Esophagus (tissue), 2 donors: ENCODE measurements around the gene ANTXR2. TPM values are rescaled to one million over a fixed set of nuclear protein-coding genes. Genes with fewer than 3 reads are reported as not detected.
"Not testable (repeated sequence)": the region's sequence is repeated elsewhere in the genome, so short reads cannot be mapped to it uniquely, and the experiment has no call there.

ENCODE experiments used
- H3K27ac ChIP-seq, 2 donors: one replicate each; pipeline ENCODE4 v1.5.1; 2013; ENCODE audit warnings: low read depth in 2 of 2, mild to moderate bottlenecking in 2 of 2, inconsistent platforms in 1 of 2, low read length in 1 of 2, moderate library complexity in 1 of 2
- H3K27me3 ChIP-seq, 2 donors: one replicate each; pipeline ENCODE4 v1.6.1; 2013; ENCODE audit warnings: low read length in 2 of 2, control low read depth in 1 of 2, mild to moderate bottlenecking in 1 of 2; ENCODE audit not compliant: insufficient read depth in 2 of 2, control insufficient read depth in 1 of 2
- H3K36me3 ChIP-seq, 2 donors: one replicate each; pipeline ENCODE4 v1.6.1; 2013; ENCODE audit warnings: low read length in 1 of 2; ENCODE audit not compliant: control insufficient read depth in 2 of 2, insufficient read depth in 2 of 2
- H3K4me1 ChIP-seq, 2 donors: one replicate each; pipeline ENCODE4 v1.6.1; 2013; ENCODE audit warnings: low read length in 1 of 2; ENCODE audit not compliant: control insufficient read depth in 2 of 2, insufficient read depth in 2 of 2
- H3K4me3 ChIP-seq, 2 donors: one replicate each; pipeline ENCODE4 v1.5.1; 2013; ENCODE audit warnings: low read length in 2 of 2, mild to moderate bottlenecking in 2 of 2, low read depth in 1 of 2, moderate library complexity in 1 of 2
- H3K9me3 ChIP-seq, 2 donors: one replicate each; pipeline ENCODE4 v1.6.1; 2013; ENCODE audit warnings: mild to moderate bottlenecking in 2 of 2, low read depth in 1 of 2, low read length in 1 of 2, moderate library complexity in 1 of 2; ENCODE audit not compliant: control insufficient read depth in 2 of 2, insufficient read depth in 1 of 2
- WGBS, 2 donors: extraction: QIAGEN DNeasy Blood & Tissue Kit; methylation state at CpG; one replicate each; pipeline ENCODE4 v1.1.7; 2013; 5-methylcytosine and 5-hydroxymethylcytosine counted together
- polyA plus RNA-seq, 2 donors: library from polyadenylated mRNA; stranded (reverse); fragments of 200-250 nt; gene quantifications; one replicate each; pipeline ENCODE4 v1.2.3, GENCODE V29; 2013
- donor health status: healthy with polysubstance abuse.
- donor health status: Bipolar disorder and iron deficiency.

Gene ANTXR2
- polyA plus RNA-seq: 1 to 10 TPM; 4.0 to 9.6 TPM

GRCh38 chr4:80072744-80073472, at the start of gene ANTXR2:
Gene ANTXR2, minus strand, starts transcription at chr4:80073229. Its CDS starts 669 bp downstream, at chr4:80072560.
- Histone ChIP-seq H3K9me3 (no peaks in the 10 kb centered on the region), H3K4me1 (no peaks in the 10 kb centered on the region), H3K36me3 (no peaks in the 10 kb centered on the region), H3K27ac (peak within 1 kb of the TSS; percentile 91), H3K4me3 (peak within 1 kb of the TSS; percentile 71 to 84), H3K27me3 (no peaks in the 10 kb centered on the region)
- 1% methylated on average over 37 to 52 of the region's 52 CpGs for WGBS, 2 donors

GRCh38 chr4:80121815-80122214, 48.8 kb upstream of the ANTXR2 start:
- H3K27me3 ChIP-seq, H3K4me1 ChIP-seq, H3K36me3 ChIP-seq, H3K4me3 ChIP-seq, H3K9me3 ChIP-seq, H3K27ac ChIP-seq: not testable (repeated sequence)
- 91 to 95% methylated on average over 3 of the region's 3 CpGs for whole genome bisulfite sequencing, 2 donors

- not testable (repeated sequence) for H3K4me3 ChIP-seq, H3K36me3 ChIP-seq, H3K27ac ChIP-seq, H3K4me1 ChIP-seq, H3K9me3 ChIP-seq, H3K27me3 ChIP-seq
- WGBS, 2 donors: 75 to 83% methylated on average over 3 of the region's 3 CpGs
These were observed 46.6 kb upstream of the ANTXR2 start for GRCh38 chr4:80119620-80120019.

GRCh38 chr4:80116516-80116915, 43.5 kb upstream of the ANTXR2 start:
- Histone ChIP-seq H3K36me3 (no peaks in the 10 kb centered on the region), H3K9me3 (no peaks in the 10 kb centered on the region), H3K27me3 (no peaks in the 10 kb centered on the region), H3K27ac (no peak overlapping the region), H3K4me3 (no peak overlapping the region), H3K4me1 (no peaks in the 10 kb centered on the region)
- 48 to 60% methylated on average over 1 of the region's 1 CpG for WGBS, 2 donors

GRCh38 chr4:80115368-80116181, 42.5 kb upstream of the ANTXR2 start:
- Histone ChIP-seq H3K9me3 (no peaks in the 10 kb centered on the region), H3K36me3 (no peaks in the 10 kb centered on the region), H3K27me3 (no peaks in the 10 kb centered on the region), H3K4me1 (no peaks in the 10 kb centered on the region), H3K4me3 (no peak overlapping the region), H3K27ac (no peak overlapping the region)
- 95 to 97% methylated on average over 8 of the region's 8 CpGs for WGBS, 2 donors

GRCh38 chr4:80114732-80115265, 41.8 kb upstream of the ANTXR2 start:
- no peaks in the 10 kb centered on the region for H3K27me3 ChIP-seq
- no peaks in the 10 kb centered on the region for H3K36me3 ChIP-seq
- no peaks in the 10 kb centered on the region for H3K9me3 ChIP-seq
- H3K27ac ChIP-seq: no peak overlapping the region
- H3K4me3 ChIP-seq: no peak overlapping the region
- no peaks in the 10 kb centered on the region for H3K4me1 ChIP-seq

GRCh38 chr4:80113615-80114014, 40.6 kb upstream of the ANTXR2 start:
- Histone ChIP-seq H3K4me1 (no peaks in the 10 kb centered on the region), H3K4me3 (no peak overlapping the region), H3K27ac (no peak overlapping the region), H3K27me3 (no peaks in the 10 kb centered on the region), H3K36me3 (no peaks in the 10 kb centered on the region), H3K9me3 (no peaks in the 10 kb centered on the region)
- WGBS, 2 donors: 92 to 94% methylated on average over 3 of the region's 3 CpGs

GRCh38 chr4:80112236-80112635, 39.2 kb upstream of the ANTXR2 start:
- Histone ChIP-seq H3K4me1 (no peaks in the 10 kb centered on the region), H3K36me3 (no peaks in the 10 kb centered on the region), H3K4me3 (no peak overlapping the region), H3K9me3 (no peaks in the 10 kb centered on the region), H3K27ac (no peak overlapping the region), H3K27me3 (no peaks in the 10 kb centered on the region)
- WGBS, 2 donors: 63 to 80% methylated on average over 3 of the region's 3 CpGs

- no peak overlapping the region for H3K4me3 ChIP-seq
- H3K27ac ChIP-seq: no peak overlapping the region
- no peaks in the 10 kb centered on the region for H3K36me3 ChIP-seq
- no peaks in the 10 kb centered on the region for H3K9me3 ChIP-seq
- no peaks in the 10 kb centered on the region for H3K4me1 ChIP-seq
- H3K27me3 ChIP-seq: no peaks in the 10 kb centered on the region
These were observed 38.2 kb upstream of the ANTXR2 start for GRCh38 chr4:80111276-80111675.
